H9 (cell line): Measurements from ENCODE around the gene SNX32. TPM values are rescaled to one million over a fixed set of nuclear protein-coding genes. Genes with fewer than 3 reads are reported as not detected.

ENCODE experiments used
- DNase-seq: peaks from one replicate; pipeline ENCODE4 v3.0.0-alpha.2; 2017
- H2AFZ ChIP-seq: one replicate; pipeline ENCODE4 v1.6.1; 2013; ENCODE audit warnings: mild to moderate bottlenecking, low read length, control low read depth, moderate library complexity
- H2AK5ac ChIP-seq: 2 replicates; pipeline ENCODE4 v1.6.1; 2013; ENCODE audit warnings: low read length, control low read depth, mixed read lengths; ENCODE audit not compliant: insufficient read length
- H2BK120ac ChIP-seq: one replicate; pipeline ENCODE4 v1.6.1; 2013; ENCODE audit warnings: low read depth, mild to moderate bottlenecking, low read length, control low read depth, inconsistent platforms; ENCODE audit not compliant: poor library complexity, severe bottlenecking
- H2BK12ac ChIP-seq: 2 replicates; pipeline ENCODE4 v1.6.1; 2013; ENCODE audit warnings: low read length, control low read depth, mixed read lengths, low read depth; ENCODE audit not compliant: insufficient read length
- H2BK15ac ChIP-seq: 2 replicates; pipeline ENCODE4 v1.6.1; 2013; ENCODE audit warnings: low read depth, low read length, control low read depth
- H2BK20ac ChIP-seq: one replicate; pipeline ENCODE4 v1.6.1; 2013; ENCODE audit warnings: low read depth, mild to moderate bottlenecking, low read length, control low read depth, inconsistent platforms; ENCODE audit not compliant: poor library complexity, severe bottlenecking
- H2BK5ac ChIP-seq: 2 replicates; pipeline ENCODE4 v1.6.1; 2013; ENCODE audit warnings: low read length, control low read depth, mixed read lengths; ENCODE audit not compliant: insufficient read length
- H3K14ac ChIP-seq: 2 replicates; pipeline ENCODE4 v1.6.1; 2013; ENCODE audit warnings: low read length, control low read depth; ENCODE audit not compliant: insufficient read depth
- H3K18ac ChIP-seq: 2 replicates; pipeline ENCODE4 v1.6.1; 2013; ENCODE audit warnings: low read depth, mild to moderate bottlenecking, mixed read lengths, low read length, control low read depth; ENCODE audit not compliant: insufficient read length
- H3K23ac ChIP-seq: 2 replicates; pipeline ENCODE4 v1.6.1; 2013; ENCODE audit warnings: low read length, control low read depth, mixed read lengths, low read depth; ENCODE audit not compliant: insufficient read length
- H3K23me2 ChIP-seq: 2 replicates; pipeline ENCODE4 v1.6.1; 2013; ENCODE audit warnings: low read depth, mild to moderate bottlenecking, mixed read lengths, low read length, control low read depth; ENCODE audit not compliant: insufficient read length, poor library complexity, severe bottlenecking
- H3K27ac ChIP-seq: 2 replicates; pipeline ENCODE4 v1.5.1; 2013; ENCODE audit warnings: low read length, control low read depth, mixed read lengths, low read depth; ENCODE audit not compliant: insufficient read length
- H3K27me3 ChIP-seq: 2 replicates; pipeline ENCODE4 v1.6.1; 2013; ENCODE audit warnings: low read length, control low read depth, inconsistent platforms; ENCODE audit not compliant: insufficient read depth
- H3K4ac ChIP-seq: 2 replicates; pipeline ENCODE4 v1.6.1; 2013; ENCODE audit warnings: low read depth, mild to moderate bottlenecking, control low read depth, inconsistent platforms, low read length, moderate library complexity
- H3K4me1 ChIP-seq: 2 replicates; pipeline ENCODE4 v1.6.1; 2013; ENCODE audit warnings: low read length, control low read depth, inconsistent platforms; ENCODE audit not compliant: insufficient read depth
- H3K4me2 ChIP-seq: 2 replicates; pipeline ENCODE4 v1.6.1; 2013; ENCODE audit warnings: low read length, control low read depth, mixed read lengths; ENCODE audit not compliant: insufficient read length, insufficient read depth
- H3K56ac ChIP-seq: 2 replicates; pipeline ENCODE4 v1.6.1; 2013; ENCODE audit warnings: low read depth, mild to moderate bottlenecking, mixed read lengths, low read length, control low read depth; ENCODE audit not compliant: insufficient read length
- H3K79me1 ChIP-seq: 2 replicates; pipeline ENCODE4 v1.6.1; 2013; ENCODE audit warnings: low read depth, mild to moderate bottlenecking, moderate library complexity, low read length, control low read depth, inconsistent platforms; ENCODE audit not compliant: insufficient read depth, poor library complexity, severe bottlenecking
- H3K79me2 ChIP-seq: 2 replicates; pipeline ENCODE4 v1.6.1; 2013; ENCODE audit warnings: low read length, control low read depth, inconsistent platforms; ENCODE audit not compliant: insufficient read depth
- H3K9ac ChIP-seq: 2 replicates; pipeline ENCODE4 v1.6.1; 2013; ENCODE audit warnings: low read length, control low read depth, mixed read lengths; ENCODE audit not compliant: insufficient read length; ENCODE audit errors: extremely low read depth
- H3K9me3 ChIP-seq: one replicate; pipeline ENCODE4 v1.6.1; 2013; ENCODE audit warnings: low read depth, low read length, inconsistent platforms; ENCODE audit not compliant: control insufficient read depth
- H3T11ph ChIP-seq: one replicate; pipeline ENCODE4 v1.6.1; 2013; ENCODE audit warnings: mild to moderate bottlenecking, low read length, control low read depth, inconsistent platforms
- H4K20me1 ChIP-seq: one replicate; pipeline ENCODE4 v1.6.1; 2013; ENCODE audit not compliant: control insufficient read depth, insufficient read length, insufficient read depth
- H4K5ac ChIP-seq: 2 replicates; pipeline ENCODE4 v1.6.1; 2013; ENCODE audit warnings: low read depth, mild to moderate bottlenecking, mixed read lengths, low read length, control low read depth; ENCODE audit not compliant: insufficient read length
- H4K8ac ChIP-seq: replicated peaks from 2 replicates; pipeline ENCODE4 v1.6.1; 2013; ENCODE audit warnings: low read length, control low read depth, mixed read lengths, low read depth; ENCODE audit not compliant: insufficient read length
- H4K91ac ChIP-seq: 2 replicates; pipeline ENCODE4 v1.6.1; 2013; ENCODE audit warnings: low read depth, mild to moderate bottlenecking, moderate library complexity, mixed read lengths, low read length, control low read depth; ENCODE audit not compliant: insufficient read length
- H3K27ac Mint-ChIP-seq, 3 experiments: 2 replicates in 2 of 3; 3 replicates in 1 of 3; pipeline ENCODE4 v1.8.0; 2020 to 2021; ENCODE audit warnings: mixed read lengths in 3 of 3, mild to moderate bottlenecking in 1 of 3, moderate library complexity in 1 of 3
- H3K27me3 Mint-ChIP-seq: 2 replicates; pipeline ENCODE4 v1.8.0; 2021; ENCODE audit warnings: low read depth, mild to moderate bottlenecking, moderate library complexity, mixed read lengths
- H3K36me3 Mint-ChIP-seq, 3 experiments: 2 replicates in 2 of 3; 3 replicates in 1 of 3; pipeline ENCODE4 v1.8.0; 2020 to 2021; ENCODE audit warnings: low read depth in 3 of 3, mixed read lengths in 3 of 3; ENCODE audit not compliant: insufficient read depth in 1 of 3
- H3K4me1 Mint-ChIP-seq, 2 experiments: 2 replicates each; pipeline ENCODE4 v1.8.0; 2020; ENCODE audit warnings: mixed read lengths in 2 of 2
- H3K4me3 Mint-ChIP-seq, 2 experiments: 2 replicates in 1 of 2; 3 replicates in 1 of 2; pipeline ENCODE4 v1.8.0; 2020 to 2021; ENCODE audit warnings: mild to moderate bottlenecking in 2 of 2, mixed read lengths in 2 of 2, moderate library complexity in 1 of 2
- H3K9me3 Mint-ChIP-seq, 2 experiments: 2 replicates in 1 of 2; 3 replicates in 1 of 2; pipeline ENCODE4 v1.8.0; 2020; ENCODE audit warnings: mild to moderate bottlenecking in 2 of 2, mixed read lengths in 2 of 2, moderate library complexity in 1 of 2
- CTCF ChIP-seq: fragments of 200-600 bp; sonication (generic); conservative IDR thresholded peaks from 3 replicates; pipeline ENCODE4 v1.8.0; 2021; ENCODE audit warnings: antibody characterized with exemption, mild to moderate bottlenecking
- WGBS: extraction: QIAGEN DNeasy Blood & Tissue Kit; methylation state at CpG from one replicate; pipeline ENCODE4 v1.1.7; 2013; ENCODE audit warnings: missing lambda C conversion rate, low lambda C conversion rate, mixed read lengths; ENCODE audit not compliant: insufficient read length; ENCODE audit errors: extremely low coverage; 5-methylcytosine and 5-hydroxymethylcytosine counted together
- total RNA-seq: library from RNA; stranded (reverse); gene quantifications from 2 replicates; pipeline ENCODE4 v1.2.1, GENCODE V29; 2021

Gene SNX32
- total RNA-seq, 1 experiment from 2014 or later, result 1.2 TPM

- Histone ChIP-seq H3K4ac (no peak within 1 kb of the TSS), H2AK5ac (no peak within 1 kb of the TSS), H3K27ac (no peak within 1 kb of the TSS), H3K14ac (peak within 1 kb of the TSS; percentile 85), H4K8ac (no peak within 1 kb of the TSS), H3K79me1 (no peaks in the 10 kb centered on the region), H3K79me2 (no peaks in the 10 kb centered on the region; the same call in 1 of the 2 replicates), H3K4me2 (peak within 1 kb of the TSS; percentile 70), H2BK120ac (no peak within 1 kb of the TSS), H3K4me1 (peaks cover 9% of the 10 kb centered on the region; the same call in 1 of the 2 replicates), H4K5ac (no peak within 1 kb of the TSS), H3K18ac (peak within 1 kb of the TSS; percentile 71), H2BK5ac (no peak within 1 kb of the TSS), H3K9ac (peak within 1 kb of the TSS; percentile 60), H4K91ac (no peak within 1 kb of the TSS), H3K27me3 (peaks cover 6% of the 10 kb centered on the region; the same call in 1 of the 2 replicates), H2BK15ac (no peak within 1 kb of the TSS), H3K23ac (no peak within 1 kb of the TSS), H2BK12ac (no peak within 1 kb of the TSS), H4K20me1 (no peaks in the 10 kb centered on the region), H3K56ac (no peak within 1 kb of the TSS), H3K9me3 (no peaks in the 10 kb centered on the region), H2AFZ (peak within 1 kb of the TSS; percentile 53), H2BK20ac (no peak within 1 kb of the TSS), H3T11ph (no peak within 1 kb of the TSS), H3K23me2 (peaks cover 23% of the 10 kb centered on the region)
- peaks cover 18% of the 10 kb centered on the region for H3K27me3 Mint-ChIP-seq
- H3K4me1 Mint-ChIP-seq, result peaks cover 39 to 56% of the 10 kb centered on the region in 2 experiments
- TF ChIP-seq CTCF, result peak; percentile 61
- H3K4me3 Mint-ChIP-seq, result peak within 1 kb of the TSS; percentile 97 to 98
- DNase-seq, result peak; percentile 94
- WGBS, result no CpG with 5 or more reads among the region's 94 CpGs
- H3K9me3 Mint-ChIP-seq, result peaks cover 2 to 4% of the 10 kb centered on the region in 2 experiments; a peak in 2 of 5 replicates
- peaks cover 11 to 38% (median 18%) of the 10 kb centered on the region in 3 experiments for H3K36me3 Mint-ChIP-seq
- peak within 1 kb of the TSS; percentile 20 to 40 (median 40); a peak in 2 of 7 replicates for H3K27ac Mint-ChIP-seq
Measured at GRCh38 chr11:65890324-65891218, 56.8 kb downstream of the SNX32 start, which contains the start of gene CCDC85B. CCDC85B (plus strand) TSS chr11:65890673; CDS start chr11:65890784, 111 bp downstream.
